ENCODE results near the gene ATF6. TPM values are rescaled to one million over a fixed set of nuclear protein-coding genes. Genes with fewer than 3 reads are reported as not detected.
A peak's percentile ranks its signal among the peaks of the same experiment; 100 is the strongest.

ATF6 gene
- total RNA-seq, 1 donor from 2014 or later, result 27.7 TPM

DNA sequence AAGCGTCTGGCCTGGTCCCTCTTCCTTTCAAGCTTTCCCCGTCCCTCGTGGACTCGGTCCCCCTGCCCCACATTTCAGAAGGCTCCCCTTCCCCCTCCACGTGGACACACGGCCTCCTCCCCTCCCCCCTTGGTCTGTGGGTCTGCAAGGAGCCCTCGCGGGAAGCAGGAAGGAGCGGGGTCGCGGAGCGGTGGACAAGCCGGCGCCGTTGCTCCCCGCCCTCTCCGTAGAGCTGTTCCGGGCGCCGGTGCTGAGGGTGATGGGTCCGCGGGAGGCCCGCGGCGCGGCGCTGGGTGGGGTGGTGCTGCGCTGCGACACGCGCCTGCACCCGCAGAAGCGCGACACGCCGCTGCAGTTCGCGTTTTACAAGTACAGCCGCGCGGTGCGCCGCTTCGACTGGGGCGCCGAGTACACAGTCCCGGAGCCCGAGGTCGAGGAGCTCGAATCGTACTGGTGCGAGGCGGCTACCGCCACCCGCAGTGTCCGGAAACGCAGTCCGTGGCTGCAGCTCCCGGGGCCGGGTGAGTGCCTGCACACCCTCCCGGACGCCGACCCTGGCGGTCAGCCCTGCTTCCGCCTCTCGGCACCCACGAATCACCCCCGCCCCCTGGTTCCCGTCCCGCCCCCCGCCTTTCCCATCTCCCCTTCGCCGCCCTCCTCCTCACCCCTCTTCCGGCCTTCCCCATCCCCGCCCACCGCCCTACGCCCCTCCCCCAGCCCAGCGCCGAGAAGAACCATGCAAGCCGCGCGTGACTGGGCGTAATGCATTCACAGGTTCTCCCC is 39.5 kb upstream of the ATF6 start:
- H3K9me3 Mint-ChIP-seq, result no peaks in the 10 kb centered on the region
- intact Hi-C loops (cut with micrococcal nuclease), result loop anchor here (2.0 to 5.0 kb wide), 2 partner anchors 106 to 184 kb away; no protein-coding TSS in a partner anchor
- peak; percentile 91 for DNase-seq
- H3K27me3 Mint-ChIP-seq, result peaks cover 67% of the 10 kb centered on the region
- H3K4me1 Mint-ChIP-seq, result peaks cover 46% of the 10 kb centered on the region
- no peaks in the 10 kb centered on the region for H3K36me3 Mint-ChIP-seq (ENCODE audit: low read depth)
- H3K27ac Mint-ChIP-seq, result peak overlapping the region; percentile 8
- H3K4me3 Mint-ChIP-seq, result peak overlapping the region; percentile 88

DNA sequence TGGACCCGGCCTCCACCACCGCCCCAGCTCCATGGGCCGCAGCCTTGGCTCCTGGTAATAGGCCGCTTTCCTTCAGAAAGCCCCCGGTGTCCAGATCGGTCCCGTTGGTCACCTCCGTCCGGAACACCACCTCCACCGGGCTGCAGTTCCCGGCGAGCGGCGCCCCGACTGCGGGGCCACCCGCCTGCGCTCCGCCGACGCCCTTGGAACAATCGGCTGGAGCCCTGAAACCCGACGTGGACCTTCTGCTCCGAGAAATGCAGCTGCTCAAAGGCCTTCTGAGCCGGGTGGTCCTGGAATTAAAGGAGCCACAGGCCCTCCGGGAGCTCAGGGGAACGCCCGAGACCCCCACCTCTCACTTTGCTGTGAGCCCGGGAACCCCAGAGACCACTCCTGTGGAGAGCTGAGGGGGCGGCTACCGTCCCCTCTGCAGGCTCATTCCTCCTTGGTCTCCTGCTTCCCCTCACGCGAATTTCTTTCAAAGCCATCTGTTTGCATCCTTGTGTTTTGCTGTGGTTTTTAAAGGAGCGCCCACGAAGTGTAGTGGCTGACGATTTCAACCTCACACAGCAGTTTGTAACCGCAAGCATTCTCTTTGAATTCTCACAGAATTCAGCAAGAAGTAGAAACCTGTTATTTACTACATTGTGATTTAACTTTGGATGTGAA is 38.7 kb upstream of the ATF6 start:
- no peaks in the 10 kb centered on the region for H3K36me3 Mint-ChIP-seq (ENCODE audit: low read depth)
- H3K9me3 Mint-ChIP-seq, result no peaks in the 10 kb centered on the region
- peak overlapping the region; percentile 87 for H3K27ac Mint-ChIP-seq
- H3K4me3 Mint-ChIP-seq, result peak overlapping the region; percentile 88
- H3K4me1 Mint-ChIP-seq, result peaks cover 42% of the 10 kb centered on the region
- DNase-seq, result peak; percentile 88
- intact Hi-C loops (cut with micrococcal nuclease), result loop anchor here (2.0 to 5.0 kb wide), 2 partner anchors 107 to 185 kb away; no protein-coding TSS in a partner anchor
- peaks cover 65% of the 10 kb centered on the region for H3K27me3 Mint-ChIP-seq

DNA sequence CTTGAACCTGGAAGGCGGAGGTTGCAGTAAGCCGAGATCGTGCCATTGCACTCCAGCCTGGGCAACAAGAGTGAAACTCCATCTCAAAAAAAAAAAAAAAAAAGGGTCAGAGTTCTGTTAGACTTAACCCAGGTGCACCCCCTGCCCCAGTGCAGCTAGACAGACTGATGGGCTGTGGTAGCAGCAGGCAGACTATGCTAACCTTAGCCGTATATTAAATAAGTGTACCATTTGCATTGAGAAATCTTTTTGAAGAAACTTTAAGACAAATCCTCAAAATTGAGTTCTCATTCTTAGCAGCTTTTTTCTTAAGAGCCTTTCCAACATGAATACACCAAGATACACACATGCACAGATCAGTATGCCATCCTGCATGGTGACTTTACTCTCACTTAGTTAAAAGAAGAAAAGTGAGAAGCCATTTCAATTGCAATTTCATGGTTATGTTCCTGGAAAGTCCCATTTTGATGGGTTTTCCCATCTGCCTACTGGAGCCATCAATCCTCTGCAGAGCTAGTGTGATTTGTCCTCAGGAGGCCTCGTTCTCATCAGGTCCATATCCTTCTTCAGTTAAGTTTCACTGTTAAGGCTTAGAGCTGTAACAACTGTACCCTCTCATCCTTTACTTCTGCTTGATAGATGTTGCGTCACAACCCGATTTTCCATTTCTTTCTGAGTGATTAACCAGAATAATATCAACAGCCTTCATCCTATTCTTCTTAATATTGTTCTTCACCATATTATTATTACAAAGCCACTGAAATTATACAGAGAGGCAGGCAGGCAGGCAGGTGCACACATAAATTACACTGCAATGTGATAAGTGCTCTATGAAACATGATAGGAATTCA is 37.5 kb upstream of the ATF6 start:
- intact Hi-C loops (cut with micrococcal nuclease), result loop anchor here (5.0 kb wide), 1 partner anchor 186 kb away; no protein-coding TSS in a partner anchor
- Mint-ChIP-seq H3K36me3 (ENCODE audit: low read depth) (no peaks in the 10 kb centered on the region), H3K4me1 (peaks cover 42% of the 10 kb centered on the region), H3K4me3 (no peak overlapping the region), H3K27me3 (peaks cover 61% of the 10 kb centered on the region), H3K27ac (peak overlapping the region; percentile 4), H3K9me3 (no peaks in the 10 kb centered on the region)
- DNase-seq, result no peak

DNA sequence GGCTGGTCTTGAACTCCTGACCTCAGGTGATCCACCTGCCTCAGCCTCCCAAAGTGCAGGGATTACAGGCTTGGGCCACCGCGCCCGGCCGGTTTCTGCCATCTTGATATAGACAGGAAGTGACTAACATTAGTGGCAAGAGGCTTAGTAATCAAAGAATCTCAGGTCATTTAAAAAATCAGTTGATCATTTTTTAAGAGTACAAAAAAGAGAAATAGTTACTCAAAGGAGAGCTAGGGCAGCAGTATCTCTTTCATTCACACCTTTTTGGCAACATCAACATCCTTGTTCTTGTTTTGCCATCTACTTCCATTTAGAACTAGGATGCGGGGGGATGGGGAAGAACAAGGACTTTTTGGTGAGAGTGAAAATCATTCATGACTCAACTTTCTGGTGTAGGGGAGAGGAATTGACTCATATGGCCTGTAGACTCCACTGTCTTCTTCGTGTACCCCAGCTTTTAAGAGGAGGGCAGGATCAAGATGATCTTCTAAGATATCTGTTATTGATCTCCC is 36.0 kb upstream of the ATF6 start:
- peak overlapping the region; percentile 59 for H3K27ac Mint-ChIP-seq
- H3K4me1 Mint-ChIP-seq, result peaks cover 39% of the 10 kb centered on the region
- DNase-seq, result peak; percentile 70
- peak overlapping the region; percentile 28 for H3K4me3 Mint-ChIP-seq
- peaks cover 59% of the 10 kb centered on the region for H3K27me3 Mint-ChIP-seq
- no peaks in the 10 kb centered on the region for H3K9me3 Mint-ChIP-seq
- H3K36me3 Mint-ChIP-seq (ENCODE audit: low read depth), result no peaks in the 10 kb centered on the region
- intact Hi-C loops (cut with micrococcal nuclease), result loop anchor here (1.0 kb wide), 1 partner anchor 14 kb away; no protein-coding TSS in a partner anchor

DNA sequence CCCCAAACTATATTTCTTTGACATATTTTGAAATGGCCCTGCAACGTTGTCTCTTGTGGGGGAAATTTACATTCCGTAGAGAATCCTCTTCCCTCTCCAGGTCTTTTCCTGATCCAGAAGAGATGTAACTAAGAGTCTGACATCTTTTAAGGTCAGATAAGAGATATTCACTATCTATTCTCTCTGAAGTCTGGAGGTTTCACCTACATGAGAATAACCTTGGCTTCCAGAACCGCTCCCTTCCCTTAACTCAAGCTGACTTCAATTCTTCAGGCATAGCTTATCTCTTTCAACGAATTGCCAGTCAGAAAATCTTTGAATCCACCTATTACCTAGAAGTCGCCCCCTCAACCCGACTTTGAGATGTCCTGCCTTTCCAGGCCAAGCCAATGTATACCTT is 34.9 kb upstream of the ATF6 start:
- Mint-ChIP-seq H3K4me3 (no peak overlapping the region), H3K36me3 (ENCODE audit: low read depth) (no peaks in the 10 kb centered on the region), H3K9me3 (no peaks in the 10 kb centered on the region), H3K4me1 (peaks cover 37% of the 10 kb centered on the region), H3K27ac (no peak overlapping the region), H3K27me3 (peaks cover 59% of the 10 kb centered on the region)
- intact Hi-C loops (cut with micrococcal nuclease), result no loop called here
- DNase-seq, result no peak

DNA sequence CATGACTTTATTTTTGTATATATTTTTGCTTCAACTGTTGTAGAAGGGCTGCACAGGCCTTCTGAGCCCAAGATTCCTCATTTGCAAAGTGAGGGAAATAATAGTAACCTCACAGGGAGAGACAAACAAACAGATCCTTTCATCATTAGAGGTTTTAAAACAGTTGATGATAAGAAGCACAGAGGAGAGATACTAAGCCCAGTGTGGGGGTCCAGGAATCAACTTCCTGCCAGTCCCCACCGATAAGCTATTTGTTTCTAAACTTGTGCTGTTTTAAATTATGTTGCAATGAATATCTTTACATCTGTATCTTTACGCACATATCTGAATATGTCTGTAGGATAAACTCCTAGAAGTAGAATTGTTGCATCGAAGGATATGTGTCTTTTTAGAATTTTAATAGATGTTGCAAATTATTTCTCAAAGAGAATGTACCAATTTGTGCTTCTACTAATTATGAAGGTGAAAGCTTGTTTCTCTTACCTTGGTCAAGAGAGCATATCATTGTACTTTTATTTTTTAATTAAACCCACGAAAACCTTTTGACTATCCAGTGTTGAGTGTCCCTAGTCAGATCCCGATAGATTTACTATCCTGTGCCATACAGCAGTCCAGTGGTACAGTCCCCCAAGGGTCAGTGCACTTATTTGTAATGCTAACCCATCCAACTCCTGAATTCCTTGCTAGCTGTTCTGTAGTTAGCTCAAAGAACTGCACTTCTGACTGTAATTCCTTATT is 34.0 kb upstream of the ATF6 start:
- DNase-seq, result no peak
- Mint-ChIP-seq H3K4me3 (no peak overlapping the region), H3K27ac (no peak overlapping the region), H3K36me3 (ENCODE audit: low read depth) (no peaks in the 10 kb centered on the region), H3K4me1 (peaks cover 42% of the 10 kb centered on the region), H3K9me3 (no peaks in the 10 kb centered on the region), H3K27me3 (peaks cover 63% of the 10 kb centered on the region)
- intact Hi-C loops (cut with micrococcal nuclease), result no loop called here

DNA sequence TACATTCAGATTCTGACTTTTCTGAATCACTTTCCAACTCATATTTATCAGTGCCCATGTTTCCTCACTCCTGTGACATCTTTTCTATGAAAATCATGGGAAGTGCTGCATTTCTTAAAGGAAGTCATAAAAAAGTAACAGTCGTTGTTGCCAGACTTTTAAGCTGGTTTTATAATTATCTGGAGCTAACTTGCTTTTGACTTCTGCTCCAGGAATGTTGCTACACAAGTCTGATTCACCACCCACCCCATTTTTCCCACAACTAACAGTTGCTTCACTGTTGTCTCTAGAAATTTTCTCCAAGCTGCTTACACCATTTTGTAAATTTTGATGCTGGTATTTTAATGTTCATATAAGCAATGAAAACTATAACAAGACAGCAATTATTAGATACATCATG is 32.6 kb upstream of the ATF6 start:
- peaks cover 34% of the 10 kb centered on the region for H3K4me1 Mint-ChIP-seq
- peaks cover 60% of the 10 kb centered on the region for H3K27me3 Mint-ChIP-seq
- no peak overlapping the region for H3K27ac Mint-ChIP-seq
- H3K4me3 Mint-ChIP-seq, result no peak overlapping the region
- no peaks in the 10 kb centered on the region for H3K9me3 Mint-ChIP-seq
- no peak for DNase-seq
- intact Hi-C loops (cut with micrococcal nuclease), result no loop called here
- H3K36me3 Mint-ChIP-seq (ENCODE audit: low read depth), result no peaks in the 10 kb centered on the region

DNA sequence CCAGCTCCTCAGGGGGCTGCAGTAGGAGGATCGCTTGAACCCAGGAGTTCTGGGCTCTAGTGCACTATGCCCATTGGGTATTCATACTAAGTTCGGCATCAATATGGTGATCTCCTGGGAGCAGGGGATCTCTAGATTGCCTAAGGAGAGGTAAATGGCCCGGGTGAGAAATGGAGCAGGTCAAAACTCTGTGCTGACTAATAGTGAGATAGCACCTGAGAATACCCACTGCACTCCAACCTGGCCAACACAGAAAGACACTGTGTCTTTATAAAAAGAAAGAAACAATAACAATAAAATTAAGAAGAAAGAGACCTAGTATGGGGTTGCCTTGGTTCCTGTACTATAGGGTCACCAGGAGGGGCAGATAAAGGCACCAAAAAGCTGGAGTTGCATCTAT is 30.3 kb upstream of the ATF6 start:
- H3K4me3 Mint-ChIP-seq, result no peak overlapping the region
- DNase-seq, result no peak
- no peak overlapping the region for H3K27ac Mint-ChIP-seq
- H3K27me3 Mint-ChIP-seq, result peaks cover 58% of the 10 kb centered on the region
- no peaks in the 10 kb centered on the region for H3K9me3 Mint-ChIP-seq
- no peaks in the 10 kb centered on the region for H3K36me3 Mint-ChIP-seq (ENCODE audit: low read depth)
- intact Hi-C loops (cut with micrococcal nuclease), result no loop called here
- H3K4me1 Mint-ChIP-seq, result peaks cover 27% of the 10 kb centered on the region

DNA sequence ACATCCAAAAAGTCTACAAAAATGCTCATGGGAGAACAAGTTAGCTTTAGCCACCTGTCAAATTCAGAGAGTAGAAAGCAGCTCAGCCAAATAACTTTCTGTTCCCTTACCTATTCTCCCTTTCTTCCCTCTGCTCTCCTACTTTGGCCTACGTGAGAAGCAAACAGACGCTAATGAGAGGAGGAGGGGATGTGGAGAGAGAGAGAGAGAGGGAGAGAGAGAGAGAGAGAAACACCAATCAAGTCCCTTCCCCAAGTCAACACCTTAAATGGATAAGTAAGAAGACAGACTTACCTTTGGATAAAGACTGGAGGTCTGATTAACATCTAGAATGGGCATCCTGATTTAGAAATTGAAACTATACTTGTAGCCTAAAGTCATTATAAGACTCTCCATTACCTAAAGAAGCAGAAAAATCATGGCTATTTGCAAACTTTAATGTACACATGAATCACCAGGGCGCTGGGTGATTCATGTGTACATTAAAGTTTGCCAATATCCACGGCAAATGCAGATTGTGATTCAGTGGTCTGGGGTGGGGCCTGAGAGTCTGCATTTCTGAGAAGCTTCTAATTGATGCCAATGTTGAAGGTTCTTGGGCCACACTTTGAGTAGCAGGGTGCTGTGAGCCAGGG is 29.7 kb upstream of the ATF6 start:
- Mint-ChIP-seq H3K4me1 (peaks cover 29% of the 10 kb centered on the region), H3K9me3 (no peaks in the 10 kb centered on the region), H3K27ac (no peak overlapping the region), H3K27me3 (peaks cover 52% of the 10 kb centered on the region), H3K36me3 (ENCODE audit: low read depth) (no peaks in the 10 kb centered on the region), H3K4me3 (no peak overlapping the region)
- DNase-seq, result no peak
- intact Hi-C loops (cut with micrococcal nuclease), result no loop called here

DNA sequence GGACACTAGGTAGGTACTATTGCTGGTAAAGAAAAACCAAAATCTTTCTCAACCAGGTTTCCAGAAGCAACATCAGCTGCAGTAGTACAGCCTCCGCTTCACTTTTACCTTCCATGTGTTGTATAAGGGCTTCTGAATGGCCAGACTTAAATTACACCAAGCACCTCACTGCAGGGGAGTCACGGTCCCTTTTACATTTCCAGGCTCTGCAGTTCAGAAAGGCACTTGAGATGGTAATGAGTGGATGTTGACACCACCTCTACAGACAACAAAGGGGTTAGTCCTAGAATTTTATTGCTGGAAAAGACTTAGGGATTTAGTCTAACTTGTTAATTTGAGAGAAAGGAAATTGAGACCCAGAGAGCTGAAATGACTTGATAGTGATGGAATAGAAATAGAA is 28.5 kb upstream of the ATF6 start:
- Mint-ChIP-seq H3K4me1 (peaks cover 29% of the 10 kb centered on the region), H3K9me3 (no peaks in the 10 kb centered on the region), H3K27ac (no peak overlapping the region), H3K27me3 (peaks cover 46% of the 10 kb centered on the region), H3K36me3 (ENCODE audit: low read depth) (no peaks in the 10 kb centered on the region), H3K4me3 (no peak overlapping the region)
- no peak for DNase-seq
- intact Hi-C loops (cut with micrococcal nuclease), result no loop called here

DNA sequence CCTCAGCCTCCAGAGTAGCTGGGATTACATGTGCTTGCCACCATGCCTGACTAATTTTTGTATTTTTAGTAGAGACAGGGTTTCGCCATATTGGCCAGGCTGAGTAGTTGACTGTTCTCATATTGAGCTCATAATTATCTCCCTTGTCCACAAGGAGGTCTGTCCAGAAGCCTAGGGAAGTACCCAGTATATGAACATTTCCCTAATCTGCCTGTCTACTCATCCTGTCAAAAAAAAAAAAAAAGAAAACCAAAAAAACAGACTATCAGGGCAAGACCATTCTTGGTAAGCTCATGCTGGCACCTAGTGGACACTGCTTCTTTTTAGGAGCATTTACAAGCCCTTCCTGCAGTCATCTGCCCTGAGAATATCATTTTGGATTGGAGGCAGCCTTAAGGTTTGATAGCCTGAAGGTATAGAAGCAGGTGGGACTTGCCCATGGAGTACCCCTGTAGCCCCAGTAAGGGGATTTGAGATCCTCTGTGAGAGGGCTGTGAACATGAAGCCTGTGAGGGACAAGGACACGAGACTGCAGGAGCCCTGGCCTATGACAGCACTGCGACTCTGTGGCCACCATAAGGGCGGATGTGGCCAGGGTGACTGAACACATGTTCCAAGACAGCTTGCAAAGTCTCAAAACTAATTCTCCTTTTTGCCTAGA is 27.4 kb upstream of the ATF6 start:
- Mint-ChIP-seq H3K4me3 (no peak overlapping the region), H3K4me1 (peaks cover 31% of the 10 kb centered on the region), H3K36me3 (ENCODE audit: low read depth) (no peaks in the 10 kb centered on the region), H3K27me3 (peaks cover 39% of the 10 kb centered on the region), H3K27ac (no peak overlapping the region), H3K9me3 (no peaks in the 10 kb centered on the region)
- DNase-seq, result peak; percentile 87
- intact Hi-C loops (cut with micrococcal nuclease), result no loop called here

DNA sequence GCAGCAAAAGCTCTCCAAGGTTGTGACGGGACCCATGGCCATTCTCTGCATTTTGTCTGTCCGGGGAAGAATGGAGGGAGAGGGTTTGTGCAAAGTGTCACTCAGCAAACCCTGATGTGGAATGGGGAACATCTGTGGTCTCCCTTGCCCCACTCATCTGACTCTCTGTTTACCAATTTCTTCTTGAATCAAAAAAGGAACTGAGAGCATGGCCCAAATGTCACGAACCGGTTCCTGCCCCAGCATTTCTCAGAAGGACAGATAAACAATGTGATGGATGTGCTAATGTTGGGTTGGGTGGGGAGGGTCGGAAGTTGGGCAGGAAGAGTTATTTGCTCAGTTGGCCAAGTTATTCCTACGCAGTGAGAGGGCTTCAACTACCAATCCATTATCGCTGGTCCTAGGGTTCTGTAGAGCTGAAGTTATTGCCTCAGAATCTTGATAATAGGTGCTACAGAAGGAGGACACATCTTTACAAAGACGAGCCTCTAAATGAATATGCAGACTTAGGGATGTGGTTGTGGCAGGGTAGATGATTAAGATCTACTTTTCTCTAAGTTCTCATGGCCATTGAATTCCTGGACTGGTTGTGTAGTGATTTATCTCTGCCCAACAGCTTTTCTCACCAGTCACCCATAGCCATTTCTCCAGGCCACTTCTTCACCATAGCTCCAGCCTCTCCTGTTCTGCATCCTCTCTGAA is 26.1 kb upstream of the ATF6 start:
- Mint-ChIP-seq H3K36me3 (ENCODE audit: low read depth) (no peaks in the 10 kb centered on the region), H3K4me3 (no peak overlapping the region), H3K27me3 (peaks cover 38% of the 10 kb centered on the region), H3K27ac (no peak overlapping the region), H3K9me3 (no peaks in the 10 kb centered on the region), H3K4me1 (peaks cover 40% of the 10 kb centered on the region)
- DNase-seq, result no peak
- intact Hi-C loops (cut with micrococcal nuclease), result loop anchor here (5.0 kb wide), 2 partner anchors 93 to 118 kb away; no protein-coding TSS in a partner anchor
